GM12878 (cell line): ENCODE results near the gene CHST14.

ENCODE experiments used
- ATF7 ChIP-seq: fragments of 450-650 bp; IDR thresholded peaks from 2 replicates; pipeline ENCODE4 v1.6.1; 2016; ENCODE audit warnings: low read depth, mild to moderate bottlenecking
- CTCF ChIP-seq, 3 experiments: IDR thresholded peaks in 2 of 3; conservative IDR thresholded peaks in 1 of 3; 2 replicates each; pipeline ENCODE4 v1.5.1; 2011; ENCODE audit warnings: low read depth in 3 of 3, low read length in 3 of 3, mild to moderate bottlenecking in 3 of 3, control low read depth in 2 of 3, moderate library complexity in 2 of 3, inconsistent platforms in 1 of 3, mixed read lengths in 1 of 3; ENCODE audit not compliant: control insufficient read depth in 2 of 3, insufficient read depth in 1 of 3; ENCODE audit errors: extremely low read depth in 1 of 3
- CUX1 ChIP-seq: IDR thresholded peaks from 2 replicates; pipeline ENCODE4 v1.6.1; 2012; ENCODE audit warnings: improper control_type of control experiment, low read depth, low read length; ENCODE audit not compliant: insufficient replicate concordance
- HDAC2 ChIP-seq: fragments of 200-600 bp; sonication (generic); IDR thresholded peaks from 2 replicates; pipeline ENCODE4 v1.6.1; 2017
- MXI1 ChIP-seq: fragments of 150-350 bp; IDR thresholded peaks from 2 replicates; pipeline ENCODE4 v1.6.1; 2011; ENCODE audit warnings: low read depth, mild to moderate bottlenecking, inconsistent platforms, low read length, improper control_type of control experiment
- NR2C2 ChIP-seq: IDR thresholded peaks from 2 replicates; pipeline ENCODE4 v1.6.1; 2011; ENCODE audit warnings: borderline replicate concordance, low read depth; ENCODE audit not compliant: control insufficient read depth, insufficient read length
- RAD51 ChIP-seq: fragments of 450-650 bp; IDR thresholded peaks from 2 replicates; pipeline ENCODE4 v1.6.1; 2016; ENCODE audit warnings: moderate library complexity, mild to moderate bottlenecking, inconsistent platforms
- TAF1 ChIP-seq: IDR thresholded peaks from 2 replicates; pipeline ENCODE4 v1.6.1; 2011; ENCODE audit warnings: mild to moderate bottlenecking, low read depth, low read length, borderline replicate concordance
- TCF12 ChIP-seq: IDR thresholded peaks from 2 replicates; pipeline ENCODE4 v1.6.1; 2011; ENCODE audit warnings: low read depth, mild to moderate bottlenecking, low read length
- ZBTB33 ChIP-seq: fragments of 450-650 bp; IDR thresholded peaks from 2 replicates; pipeline ENCODE4 v1.6.1; 2017; ENCODE audit warnings: mild to moderate bottlenecking

GRCh38 chr15:40456299-40456712 lies 14.5 kb upstream of the CHST14 start:
- TF ChIP-seq CTCF (IDR thresholded peaks at IDR 0.05 in 2 of 3, conservative IDR thresholded peaks at IDR 0.05 in 1 of 3; ENCODE audit: control insufficient read depth in 2 of 3, extremely low read depth in 1 of 3, insufficient read depth in 1 of 3, low read depth in 3 of 3, low read length in 3 of 3) (no peak), TAF1 (no peak), TCF12 (no peak), MXI1 (no peak), ATF7 (no peak), RAD51 (no peak), ZBTB33 (no peak), CUX1 (no peak), NR2C2 (no peak), HDAC2 (no peak)
